Stimulated activated CD8-positive, alpha-beta memory T cell treated with anti-CD3 and anti-CD28 coated beads, Interleukin-7, amount 100 ng/mL, for 1 hour (primary cell): Measurements from ENCODE around the gene SP110.
"Not testable (repeated sequence)": the region's sequence is repeated elsewhere in the genome, so short reads cannot be mapped to it uniquely, and the experiment has no call there.

ENCODE experiments used
- DNase-seq, 2 donors: peaks; one replicate each; pipeline ENCODE4 v3.0.0-alpha.2; 2020; ENCODE audit warnings: low read depth in 2 of 2

Gene SP110

DNA sequence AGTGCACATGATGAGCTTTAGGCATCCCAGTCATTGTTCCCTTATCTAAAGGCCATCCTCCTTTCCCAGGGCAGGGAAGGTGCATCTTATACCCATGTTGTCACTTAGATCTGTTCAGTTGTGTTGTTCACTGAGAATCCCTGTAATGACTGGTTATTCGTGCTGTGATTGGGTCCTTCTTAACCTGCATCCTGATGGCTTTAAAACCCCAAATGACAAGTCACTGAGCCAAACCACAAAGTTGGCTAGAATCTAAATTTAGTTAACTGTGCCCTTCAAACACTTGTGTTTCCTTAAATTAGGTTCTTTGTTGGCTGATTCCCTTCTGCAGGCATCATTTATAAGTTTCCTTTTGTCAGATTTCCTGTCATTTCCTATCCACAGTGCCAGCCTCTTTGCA lies 92.6 kb downstream of the SP110 start:
- no peak for DNase-seq

DNA sequence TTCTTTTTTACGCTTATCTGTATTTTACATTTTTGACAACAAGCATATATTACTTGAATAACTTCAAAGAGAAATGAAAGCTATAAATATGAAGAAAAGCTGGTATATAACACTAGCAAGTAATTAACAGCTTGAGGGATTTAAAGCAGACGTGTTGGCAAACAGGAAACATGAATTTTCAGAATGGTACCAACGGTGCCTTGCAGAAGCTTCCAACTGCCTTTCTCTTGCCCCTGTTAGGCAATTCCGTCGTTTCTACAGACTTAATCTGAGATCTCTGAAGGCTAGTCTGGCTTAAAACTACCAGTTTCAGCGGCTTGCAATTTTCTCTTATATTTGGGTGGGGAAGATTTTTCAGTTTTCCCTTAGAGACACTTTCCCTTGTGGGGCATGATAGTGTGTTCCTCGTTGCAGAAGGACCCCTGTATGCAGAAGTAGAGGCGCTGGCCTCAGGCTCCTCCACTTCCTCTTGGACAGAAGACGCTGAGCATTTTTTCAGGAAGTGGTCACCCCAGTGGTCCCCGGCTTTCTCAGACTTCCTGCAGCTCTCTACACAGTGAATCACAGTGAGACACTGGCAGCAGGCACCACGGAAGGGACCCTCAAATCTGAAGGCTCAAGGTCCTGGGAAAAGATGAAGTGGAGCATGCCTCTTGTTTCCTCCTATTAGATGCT lies 94.9 kb downstream of the SP110 start:
- DNase-seq, result no peak

DNA sequence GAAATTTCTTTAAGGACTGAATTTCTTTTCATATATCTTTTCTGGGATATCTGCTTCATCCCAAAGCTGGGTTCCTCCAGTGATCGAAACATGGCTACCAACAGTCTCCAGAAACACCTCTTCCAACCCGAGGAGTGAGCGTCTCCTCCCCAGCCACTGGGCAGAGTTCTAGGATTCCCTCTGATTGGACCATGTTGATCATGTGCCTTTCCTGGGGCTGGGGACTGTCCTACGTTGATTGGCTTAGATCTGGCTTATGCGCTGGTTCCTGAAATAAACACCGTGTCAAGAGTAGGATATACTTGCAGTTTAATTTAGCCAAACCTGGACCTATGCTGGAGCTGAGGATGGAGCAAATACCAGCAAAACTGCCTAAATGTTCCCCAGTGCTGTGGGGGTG lies 95.5 kb downstream of the SP110 start:
- DNase-seq, result no peak

DNA sequence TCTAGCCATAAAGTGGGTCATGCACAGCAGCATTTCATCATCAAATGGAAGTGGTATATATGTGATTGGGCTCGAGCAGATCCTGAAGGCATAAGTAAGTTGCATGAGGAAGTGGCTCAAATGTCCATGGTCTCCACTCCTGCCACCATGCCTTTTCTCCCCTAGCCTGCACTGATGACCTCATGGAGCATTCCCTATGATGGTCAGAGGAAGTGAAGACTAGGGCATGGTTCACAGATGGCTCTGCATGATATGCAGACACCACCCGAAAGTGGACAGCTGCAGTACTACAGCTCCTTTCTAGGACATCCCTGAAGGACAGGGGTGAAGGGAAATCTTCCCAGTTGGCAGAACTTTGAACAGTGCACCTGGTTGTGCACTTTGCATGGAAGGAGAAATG lies 99.4 kb downstream of the SP110 start:
- DNase-seq, result not testable (repeated sequence)

DNA sequence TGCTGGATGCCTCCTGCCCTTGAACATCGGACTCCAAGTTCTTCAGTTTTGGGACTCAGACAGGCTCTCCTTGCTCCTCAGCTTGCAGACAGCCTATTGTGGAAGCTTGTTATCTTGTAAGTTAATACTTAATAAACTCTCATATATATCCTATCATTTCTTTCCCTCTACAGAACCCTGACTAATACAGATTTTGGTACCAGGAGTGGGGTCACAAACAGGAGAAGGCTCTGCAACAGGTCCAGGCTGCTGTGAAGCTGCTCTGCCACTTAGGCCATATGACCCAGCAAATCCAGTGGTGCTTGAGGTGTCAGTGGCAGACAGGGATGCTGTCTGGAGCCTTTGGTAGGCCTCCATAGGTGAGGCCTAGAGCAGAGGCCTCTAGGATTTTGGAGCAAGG lies 100.0 kb downstream of the SP110 start:
- DNase-seq, result not testable (repeated sequence)
